ENCODE measurements around the gene IL12A. TPM values are rescaled to one million over a fixed set of nuclear protein-coding genes. Genes with fewer than 3 reads are reported as not detected.

Gene IL12A
- total and polyA plus RNA-seq, 4 donors = 0.08 to 0.25 (median 0.09) TPM; not detected in 1

GRCh38 chr3:159982442-159982974, 6.1 kb upstream of the IL12A start:
- H3K4me3 ChIP-seq (ENCODE audit: low read depth in 1 of 3, low read length in 3 of 3) = no peak overlapping the region
- H3K27ac ChIP-seq (ENCODE audit: low read depth in 1 of 2, low read length in 2 of 2) = no peak overlapping the region
- H3K36me3 ChIP-seq (ENCODE audit: control insufficient read depth in 4 of 4, insufficient read depth in 3 of 4, low read depth in 1 of 4, low read length in 3 of 4) = no peaks in the 10 kb centered on the region
- no peak overlapping the region for H3K9ac ChIP-seq (ENCODE audit: low read depth in 1 of 2, low read length in 2 of 2)
- peaks cover 0 to 5% (median 2%) of the 10 kb centered on the region in 4 donors for H3K4me1 ChIP-seq (ENCODE audit: control insufficient read depth in 4 of 4, insufficient read depth in 4 of 4, low read length in 3 of 4)
- TF ChIP-seq YY1 (IDR thresholded peaks at IDR 0.05) (no peak), FOXA2 (IDR thresholded peaks at IDR 0.05) (no peak), REST (IDR thresholded peaks at IDR 0.05) (no peak), JUND (IDR thresholded peaks at IDR 0.05) (no peak), MAX (IDR thresholded peaks at IDR 0.05) (no peak), ZBTB33 (IDR thresholded peaks at IDR 0.05) (no peak)
- no peaks in the 10 kb centered on the region for H3K9me3 ChIP-seq (ENCODE audit: control insufficient read depth in 4 of 4, low read length in 3 of 4)
- WGBS = 90% methylated on average over 4 of the region's 4 CpGs
- DNase-seq (ENCODE audit: low spot score) = no peak
- no peaks in the 10 kb centered on the region for H3K27me3 ChIP-seq (ENCODE audit: control insufficient read depth in 4 of 4, insufficient read depth in 4 of 4, low read length in 3 of 4)

- H3K36me3 ChIP-seq (ENCODE audit: control insufficient read depth in 4 of 4, insufficient read depth in 3 of 4, low read depth in 1 of 4, low read length in 3 of 4) = no peaks in the 10 kb centered on the region
Measured at GRCh38 chr3:159987291-159987711, 1.3 kb upstream of the IL12A start.

More at GRCh38 chr3:159987291-159987711, 1.3 kb upstream of the IL12A start:
- Histone ChIP-seq H3K9ac (ENCODE audit: low read depth in 1 of 2, low read length in 2 of 2) (no peak overlapping the region), H3K4me1 (ENCODE audit: control insufficient read depth in 4 of 4, insufficient read depth in 4 of 4, low read length in 3 of 4) (peaks cover 0 to 15% (median 11%) of the 10 kb centered on the region in 4 donors), H3K4me3 (ENCODE audit: low read depth in 1 of 3, low read length in 3 of 3) (no peak overlapping the region), H3K9me3 (ENCODE audit: control insufficient read depth in 4 of 4, low read length in 3 of 4) (no peaks in the 10 kb centered on the region), H3K27ac (ENCODE audit: low read depth in 1 of 2, low read length in 2 of 2) (no peak overlapping the region), H3K27me3 (ENCODE audit: control insufficient read depth in 4 of 4, insufficient read depth in 4 of 4, low read length in 3 of 4) (no peaks in the 10 kb centered on the region)
- TF ChIP-seq FOXA1 (IDR thresholded peaks at IDR 0.05) (no peak), REST (IDR thresholded peaks at IDR 0.05) (no peak), CTCF (IDR thresholded peaks at IDR 0.05; ENCODE audit: low read depth, low read length, missing input control) (no peak), TAF1 (conservative IDR thresholded peaks at IDR 0.05) (no peak), JUND (IDR thresholded peaks at IDR 0.05) (no peak), GABPA (IDR thresholded peaks at IDR 0.05 in 1 of 2, conservative IDR thresholded peaks at IDR 0.05 in 1 of 2) (no peak), ATF3 (IDR thresholded peaks at IDR 0.05) (no peak), HNF4A (conservative IDR thresholded peaks at IDR 0.05) (no peak), MAX (IDR thresholded peaks at IDR 0.05) (no peak), EGR1 (IDR thresholded peaks at IDR 0.05; ENCODE audit: low read depth in 2 of 2) (no peak), HNF4G (IDR thresholded peaks at IDR 0.05) (no peak), YY1 (IDR thresholded peaks at IDR 0.05) (no peak), FOXA2 (IDR thresholded peaks at IDR 0.05) (no peak), NR2F2 (IDR thresholded peaks at IDR 0.05) (no peak), ZBTB33 (IDR thresholded peaks at IDR 0.05) (no peak), RXRA (IDR thresholded peaks at IDR 0.05) (no peak), RAD21 (IDR thresholded peaks at IDR 0.05) (no peak), SP1 (IDR thresholded peaks at IDR 0.05) (no peak)
- DNase-seq (ENCODE audit: low spot score) = no peak
- 85% methylated on average over 5 of the region's 5 CpGs for WGBS

Measured in liver (tissue), 9 donors.